Activated CD4-positive, alpha-beta memory T cell treated with anti-CD3 and anti-CD28 coated beads, Interleukin-2, amount 10 ng/mL, durations not matched to agents 7 days and 5 days (primary cell): ENCODE measurements around the gene TIFAB. TPM values are rescaled to one million over a fixed set of nuclear protein-coding genes. Genes with fewer than 3 reads are reported as not detected.

Experiments
- CTCF ChIA-PET: fragments of 350-600 bp; sonication (Branson Sonifier 250); formaldehyde crosslinking; loops from one replicate; lab custom pipeline; 2021; ENCODE audit warnings: antibody characterized with exemption, inconsistent platforms; lab: Charles Lee
- POLR2A ChIA-PET: fragments of 350-600 bp; sonication (Branson Sonifier 250); formaldehyde crosslinking; loops from one replicate; lab custom pipeline; 2021; ENCODE audit warnings: antibody characterized with exemption; lab: Charles Lee
- DNase-seq: peaks from one replicate; pipeline ENCODE4 v3.0.0-alpha.2; 2020
- H3K27ac Mint-ChIP-seq: one replicate; pipeline ENCODE4 v1.8.0; 2021; ENCODE audit warnings: mild to moderate bottlenecking, mixed read lengths
- H3K27me3 Mint-ChIP-seq: one replicate; pipeline ENCODE4 v1.8.0; 2021; ENCODE audit warnings: mixed read lengths
- H3K36me3 Mint-ChIP-seq: one replicate; pipeline ENCODE4 v1.8.0; 2021; ENCODE audit warnings: low read depth, mixed read lengths
- H3K4me1 Mint-ChIP-seq: one replicate; pipeline ENCODE4 v1.8.0; 2021; ENCODE audit warnings: mixed read lengths
- H3K4me3 Mint-ChIP-seq: one replicate; pipeline ENCODE4 v1.8.0; 2021; ENCODE audit warnings: mild to moderate bottlenecking, mixed read lengths
- H3K9me3 Mint-ChIP-seq: one replicate; pipeline ENCODE4 v1.8.0; 2021; ENCODE audit warnings: mixed read lengths
- total RNA-seq, 2 experiments: library from RNA; stranded (reverse); gene quantifications; one replicate each; pipeline ENCODE4 v1.2.3, GENCODE V29; 2021

TIFAB gene
- total RNA-seq, 2 experiments from 2014 or later: not detected

- Mint-ChIP-seq H3K4me3 (no peak overlapping the region), H3K9me3 (no peaks in the 10 kb centered on the region), H3K27ac (no peak overlapping the region), H3K27me3 (peaks cover 26% of the 10 kb centered on the region), H3K36me3 (no peaks in the 10 kb centered on the region), H3K4me1 (no peaks in the 10 kb centered on the region)
- POLR2A ChIA-PET: no interaction called here
- CTCF ChIA-PET: interaction anchor here (1.0 kb wide), 1 partner anchor 10 kb away, joined by 3 read pairs; no protein-coding TSS in a partner anchor
- no peak for DNase-seq
Observed at GRCh38 chr5:135476615-135477581, 24.7 kb upstream of the TIFAB start.

- H3K36me3 Mint-ChIP-seq: no peaks in the 10 kb centered on the region
- no peaks in the 10 kb centered on the region for H3K9me3 Mint-ChIP-seq
- H3K27ac Mint-ChIP-seq: no peak overlapping the region
- ChIA-PET POLR2A (no interaction called here), CTCF (interaction anchor here (1.3 kb wide), 1 partner anchor 87 kb away, joined by 3 read pairs; no protein-coding TSS in a partner anchor)
- peaks cover 34% of the 10 kb centered on the region for H3K27me3 Mint-ChIP-seq
- H3K4me1 Mint-ChIP-seq: no peaks in the 10 kb centered on the region
- no peak for DNase-seq
- H3K4me3 Mint-ChIP-seq: no peak overlapping the region
Observed at GRCh38 chr5:135473956-135474670, 22.0 kb upstream of the TIFAB start.

- no peaks in the 10 kb centered on the region for H3K4me1 Mint-ChIP-seq
- DNase-seq: no peak
- CTCF ChIA-PET: interaction anchor here (1.7 kb wide), 1 partner anchor 10 kb away, joined by 5 read pairs; no protein-coding TSS in a partner anchor
- no peak overlapping the region for H3K27ac Mint-ChIP-seq
- H3K36me3 Mint-ChIP-seq: no peaks in the 10 kb centered on the region
- H3K27me3 Mint-ChIP-seq: peaks cover 45% of the 10 kb centered on the region
- POLR2A ChIA-PET: no interaction called here
- H3K4me3 Mint-ChIP-seq: no peak overlapping the region
- no peaks in the 10 kb centered on the region for H3K9me3 Mint-ChIP-seq
Observed at GRCh38 chr5:135472141-135472540, 20.0 kb upstream of the TIFAB start.

- ChIA-PET CTCF (interaction anchor here (1.7 kb wide), 1 partner anchor 9 kb away, joined by 5 read pairs; no protein-coding TSS in a partner anchor), POLR2A (no interaction called here)
- Mint-ChIP-seq H3K4me1 (no peaks in the 10 kb centered on the region), H3K27ac (no peak overlapping the region), H3K27me3 (peaks cover 46% of the 10 kb centered on the region), H3K4me3 (no peak overlapping the region), H3K36me3 (no peaks in the 10 kb centered on the region), H3K9me3 (no peaks in the 10 kb centered on the region)
- DNase-seq: no peak
Observed at GRCh38 chr5:135471726-135472125, 19.6 kb upstream of the TIFAB start.

GRCh38 chr5:135469911-135470310 lies 17.8 kb upstream of the TIFAB start:
- ChIA-PET CTCF (interaction anchor here (1.5 to 9.9 kb wide), 2 partner anchors 13 to 82 kb away, joined by 4 to 211 read pairs; no protein-coding TSS in a partner anchor), POLR2A (no interaction called here)
- DNase-seq: no peak
- Mint-ChIP-seq H3K4me3 (no peak overlapping the region), H3K4me1 (peaks cover 3% of the 10 kb centered on the region), H3K9me3 (no peaks in the 10 kb centered on the region), H3K27ac (no peak overlapping the region), H3K27me3 (peaks cover 50% of the 10 kb centered on the region), H3K36me3 (no peaks in the 10 kb centered on the region)

GRCh38 chr5:135468541-135468940 lies 16.4 kb upstream of the TIFAB start:
- no peak overlapping the region for H3K4me3 Mint-ChIP-seq
- peaks cover 3% of the 10 kb centered on the region for H3K4me1 Mint-ChIP-seq
- no peak overlapping the region for H3K27ac Mint-ChIP-seq
- POLR2A ChIA-PET: no interaction called here
- DNase-seq: no peak
- H3K27me3 Mint-ChIP-seq: peaks cover 48% of the 10 kb centered on the region
- no peaks in the 10 kb centered on the region for H3K9me3 Mint-ChIP-seq
- H3K36me3 Mint-ChIP-seq: no peaks in the 10 kb centered on the region
- CTCF ChIA-PET: interaction anchor here (1.5 to 9.9 kb wide), 2 partner anchors 83 to 97 kb away, joined by 5 to 211 read pairs; no protein-coding TSS in a partner anchor

GRCh38 chr5:135467871-135468485 lies 15.8 kb upstream of the TIFAB start:
- ChIA-PET CTCF (interaction anchor here (1.5 to 9.9 kb wide), 4 partner anchors 12 to 99 kb away, joined by 5 to 211 read pairs (median 86); no protein-coding TSS in a partner anchor), POLR2A (no interaction called here)
- Mint-ChIP-seq H3K9me3 (no peaks in the 10 kb centered on the region), H3K27me3 (peaks cover 48% of the 10 kb centered on the region), H3K27ac (no peak overlapping the region), H3K4me3 (no peak overlapping the region), H3K4me1 (peaks cover 3% of the 10 kb centered on the region), H3K36me3 (no peaks in the 10 kb centered on the region)
- no peak for DNase-seq

GRCh38 chr5:135467051-135467625 lies 15.0 kb upstream of the TIFAB start:
- DNase-seq: no peak
- Mint-ChIP-seq H3K36me3 (no peaks in the 10 kb centered on the region), H3K4me1 (peaks cover 7% of the 10 kb centered on the region), H3K27ac (no peak overlapping the region), H3K4me3 (no peak overlapping the region), H3K9me3 (no peaks in the 10 kb centered on the region), H3K27me3 (peaks cover 50% of the 10 kb centered on the region)
- ChIA-PET CTCF (interaction anchor here (1.0 to 9.9 kb wide), 7 partner anchors 10 to 100 kb away, joined by 3 to 211 read pairs (median 21); no protein-coding TSS in a partner anchor), POLR2A (interaction anchor here (1.1 kb wide), 1 partner anchor 87 kb away, joined by 3 read pairs; no protein-coding TSS in a partner anchor)

GRCh38 chr5:135466178-135467050 lies 14.3 kb upstream of the TIFAB start:
- H3K4me1 Mint-ChIP-seq: peaks cover 7% of the 10 kb centered on the region
- CTCF ChIA-PET: interaction anchor here (0.7 to 9.9 kb wide), 14 partner anchors 10 to 364 kb away, joined by 3 to 211 read pairs (median 4); no protein-coding TSS in a partner anchor
- POLR2A ChIA-PET: interaction anchor here (1.1 kb wide), 1 partner anchor 87 kb away, joined by 3 read pairs; no protein-coding TSS in a partner anchor
- peak; percentile 70 for DNase-seq
- H3K9me3 Mint-ChIP-seq: no peaks in the 10 kb centered on the region
- H3K36me3 Mint-ChIP-seq: no peaks in the 10 kb centered on the region
- no peak overlapping the region for H3K27ac Mint-ChIP-seq
- H3K4me3 Mint-ChIP-seq: peak overlapping the region; percentile 16
- H3K27me3 Mint-ChIP-seq: peaks cover 49% of the 10 kb centered on the region

GRCh38 chr5:135465391-135466122 lies 13.4 kb upstream of the TIFAB start:
- Mint-ChIP-seq H3K27ac (no peak overlapping the region), H3K36me3 (no peaks in the 10 kb centered on the region), H3K4me1 (peaks cover 7% of the 10 kb centered on the region), H3K9me3 (no peaks in the 10 kb centered on the region), H3K4me3 (no peak overlapping the region), H3K27me3 (peaks cover 50% of the 10 kb centered on the region)
- no peak for DNase-seq
- ChIA-PET CTCF (interaction anchor here (0.8 to 9.9 kb wide), 14 partner anchors 9 to 365 kb away, joined by 3 to 211 read pairs (median 4); no protein-coding TSS in a partner anchor), POLR2A (interaction anchor here (1.0 kb wide), 1 partner anchor 86 kb away, joined by 3 read pairs; no protein-coding TSS in a partner anchor)
